HG03354 (cell line): ENCODE data around the gene LIF.
A peak's percentile ranks its signal among the peaks of the same experiment; 100 is the strongest.

Experiments used
- ATAC-seq: cut with Tn5 transposase; IDR thresholded peaks from one replicate; pipeline ENCODE4 v1.9.1; 2021; ENCODE audit warnings: mild to moderate bottlenecking; ENCODE audit not compliant: unreplicated experiment, poor library complexity, severe bottlenecking

LIF gene

DNA sequence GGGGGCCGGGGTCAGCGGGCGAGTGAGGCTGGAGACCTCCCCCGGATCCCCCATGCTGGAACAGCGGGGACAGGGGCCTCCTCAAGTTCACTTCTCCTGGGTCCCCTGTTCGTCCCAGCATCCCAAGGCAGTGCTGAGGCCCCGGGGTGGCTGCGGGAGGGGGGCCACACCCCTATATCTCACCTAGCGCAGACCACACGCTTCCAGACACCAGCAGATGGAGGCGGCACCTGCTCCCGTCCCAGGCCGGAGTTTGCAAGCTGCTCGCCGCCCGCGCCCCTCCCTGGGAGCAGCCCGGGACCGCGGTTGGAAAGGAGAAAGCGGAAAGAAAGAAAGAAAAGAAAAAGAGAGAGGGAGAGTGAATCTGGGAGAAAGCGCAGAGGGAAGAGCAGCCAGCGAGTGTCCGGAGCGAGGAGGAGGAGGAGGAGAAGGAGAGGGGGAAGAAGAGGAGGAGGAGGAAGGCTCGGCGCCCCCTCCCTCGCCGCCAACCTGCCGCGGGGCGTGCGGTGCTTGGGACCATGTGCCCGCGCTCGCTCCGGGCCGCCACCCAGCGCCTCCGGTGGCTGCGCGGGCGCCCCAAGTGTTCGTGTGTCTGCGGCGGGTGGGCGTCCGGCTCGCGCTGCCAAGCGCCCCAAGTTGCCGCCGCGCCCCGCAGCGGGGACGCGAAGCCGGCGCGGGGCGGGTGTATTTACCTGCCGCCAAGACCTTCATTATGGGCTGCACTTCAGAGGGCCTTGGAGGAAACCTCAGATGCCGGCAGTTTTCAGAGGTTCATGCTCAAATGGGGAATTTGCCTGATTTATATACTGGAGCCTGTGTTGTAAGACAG, at the start of gene LIF:
Gene LIF, minus strand, starts transcription at position 775 of the 829 bp plus-strand sequence. Its CDS starts 64 bp downstream, at position 711.
- ATAC-seq = no peak

DNA sequence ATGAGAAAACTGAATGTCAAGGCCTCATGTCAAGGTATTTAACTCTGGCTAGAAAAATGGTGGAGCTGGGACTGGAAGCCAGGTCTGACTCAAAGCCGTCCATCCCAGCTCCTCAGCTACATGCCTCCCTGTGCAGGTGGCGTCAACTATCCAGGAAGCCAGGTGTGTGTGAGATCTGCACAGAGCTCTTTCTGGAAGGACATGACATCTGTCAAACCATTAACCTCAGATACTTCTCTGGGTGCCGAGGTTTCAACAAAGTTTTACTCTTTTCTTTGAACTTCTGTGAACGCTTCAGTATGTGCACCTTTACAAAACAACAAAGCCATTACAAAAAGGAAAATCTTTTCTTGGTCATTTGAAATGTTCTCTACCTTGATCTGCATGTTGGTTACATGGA, 49.8 kb upstream of the LIF start:
- ATAC-seq = no peak

DNA sequence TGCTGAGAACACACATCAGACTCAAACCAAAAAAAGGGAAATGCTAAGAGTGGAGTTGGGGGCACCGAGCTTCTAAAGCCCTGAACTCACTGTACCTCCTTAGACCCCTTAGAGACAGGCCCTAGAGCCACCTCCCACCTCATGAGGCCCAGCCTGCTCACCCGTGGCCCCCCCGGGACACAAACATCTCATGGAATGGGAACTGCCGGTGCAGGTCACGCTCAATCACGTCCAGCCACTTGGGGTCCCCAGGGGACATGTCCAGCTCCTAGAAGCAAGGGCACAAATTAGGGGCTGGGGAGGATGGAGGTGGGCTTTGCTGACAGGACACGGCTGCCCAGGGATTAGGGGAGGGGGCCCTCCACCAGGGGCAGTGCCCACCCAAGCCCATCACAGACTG, 49.0 kb upstream of the LIF start:
- no peak for ATAC-seq

- ATAC-seq = no peak
Measured at GRCh38 chr22:30294830-30295229, 48.3 kb upstream of the LIF start.

GRCh38 chr22:30294066-30294465, 47.5 kb upstream of the LIF start:
- no peak for ATAC-seq

DNA sequence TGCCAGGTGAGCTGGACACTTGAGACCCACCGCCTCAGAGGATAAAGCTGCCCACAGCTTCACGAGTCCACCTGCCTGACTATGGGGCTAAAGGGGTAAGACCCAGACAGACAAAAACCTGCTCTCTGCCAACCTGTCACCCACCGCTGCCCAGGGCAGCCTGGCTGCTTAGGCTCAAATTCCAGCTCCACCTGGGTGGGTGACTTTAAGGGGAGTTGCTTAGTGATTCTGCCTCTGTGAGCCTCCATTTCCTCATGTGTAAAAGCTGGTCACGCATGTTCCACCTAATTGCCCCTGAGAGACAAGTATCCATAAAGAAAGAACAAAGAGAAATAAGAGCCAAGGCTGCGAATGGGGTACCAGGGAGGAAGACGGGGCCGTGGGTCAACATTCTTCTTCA, 46.5 kb upstream of the LIF start:
- ATAC-seq = no peak

GRCh38 chr22:30292069-30292970, 45.8 kb upstream of the LIF start:
- ATAC-seq = no peak

DNA sequence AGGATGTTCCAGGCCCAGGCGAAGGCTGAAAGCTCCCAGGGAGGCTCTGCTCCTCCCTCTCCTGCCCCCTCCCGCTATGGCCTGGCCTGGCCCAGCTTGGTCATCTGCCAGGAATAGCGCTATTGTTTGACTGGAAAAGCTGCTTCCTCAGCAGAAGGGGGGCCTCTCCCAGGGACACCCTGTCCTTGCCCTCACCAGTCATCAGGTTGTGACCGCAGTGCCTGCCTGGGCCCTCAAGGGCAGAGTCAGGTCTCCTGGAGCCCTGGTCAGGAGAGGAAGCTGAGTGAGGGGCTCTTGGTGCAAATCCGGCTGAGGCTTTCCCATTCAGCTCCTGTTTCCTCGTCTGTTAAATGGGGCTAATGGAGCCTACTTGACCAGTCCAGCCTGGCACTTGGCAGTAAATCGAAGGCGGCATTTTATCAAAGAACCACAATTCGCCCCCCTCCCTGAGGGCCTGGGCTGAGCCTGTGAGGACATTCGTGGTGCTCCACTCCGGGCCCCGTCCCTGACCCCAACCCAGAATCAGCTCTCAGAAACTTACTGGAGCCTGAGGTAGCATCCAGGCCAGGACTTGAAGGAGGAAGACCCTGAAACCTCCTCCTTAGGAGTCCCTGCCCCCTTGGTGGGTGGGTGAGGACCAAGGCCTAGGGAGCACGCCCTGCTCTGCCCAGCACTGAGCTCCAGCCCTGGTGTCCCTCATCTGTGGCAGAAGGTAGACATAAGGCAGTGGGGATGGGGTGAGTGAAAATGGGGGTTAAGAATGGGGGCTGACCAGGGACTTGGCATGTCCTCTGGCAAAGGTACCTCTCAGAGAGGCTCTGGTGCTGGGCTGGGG, 44.7 kb upstream of the LIF start:
- ATAC-seq = no peak

- ATAC-seq = no peak
Measured at GRCh38 chr22:30290342-30291057, 43.9 kb upstream of the LIF start.

DNA sequence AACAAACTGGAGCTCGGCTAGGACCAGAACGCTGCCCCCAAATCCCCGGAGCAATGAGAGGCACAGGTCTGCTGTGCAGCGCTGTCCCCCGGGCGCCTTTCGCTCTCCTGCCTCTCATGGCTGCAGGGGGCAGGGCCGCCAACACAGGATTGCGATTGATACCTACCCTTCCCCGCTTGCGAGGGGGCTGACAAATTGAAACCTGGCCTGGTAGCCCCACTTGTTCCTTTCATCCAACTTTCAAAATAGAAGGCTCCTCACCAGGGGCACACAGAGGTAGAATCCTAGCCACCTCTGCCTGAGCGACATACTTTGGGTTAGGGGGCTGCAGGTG, 43.4 kb upstream of the LIF start:
- peak; percentile 13 for ATAC-seq

GRCh38 chr22:30289141-30289979, 42.8 kb upstream of the LIF start, which contains the start of gene CASTOR1:
TSS of gene CASTOR1 (minus strand) at chr22:30289505. CDS start at chr22:30289497, 8 bp downstream.
- ATAC-seq = peak; percentile 71

DNA sequence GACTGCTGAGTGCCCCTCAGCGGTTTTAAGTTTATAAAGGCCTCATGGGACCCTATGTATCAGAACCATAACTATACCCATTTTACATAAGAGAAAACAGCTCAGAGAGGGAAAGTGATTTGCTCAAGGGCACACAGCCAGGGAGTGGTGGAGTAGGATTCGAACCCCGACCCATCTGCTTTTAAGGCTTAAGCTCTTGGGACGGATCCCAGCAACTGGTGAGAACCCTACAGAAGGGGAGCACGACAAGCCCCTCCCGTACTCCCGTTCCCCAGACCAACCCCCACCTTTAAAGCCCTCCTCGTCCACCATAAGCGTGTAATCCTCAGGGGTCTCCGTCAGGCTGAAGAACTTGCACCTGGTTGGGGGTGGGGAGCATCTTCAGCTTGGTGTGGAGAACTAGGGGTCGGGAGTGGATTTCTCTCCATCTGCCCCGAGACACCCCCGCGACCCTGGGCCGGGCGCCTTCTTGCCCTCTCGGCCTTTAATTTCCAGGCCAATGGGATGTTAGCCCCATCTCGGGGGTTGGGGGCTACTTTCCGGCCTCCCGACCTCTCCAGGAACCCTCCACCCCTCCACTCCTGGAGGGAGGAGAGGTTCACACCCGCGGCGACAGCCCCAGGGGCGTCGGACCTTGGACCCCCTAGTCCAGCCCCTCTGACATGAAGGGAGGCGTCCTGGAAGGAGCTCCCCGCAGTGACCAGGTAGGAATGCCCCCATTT, 42.0 kb upstream of the LIF start:
- ATAC-seq = no peak

- ATAC-seq = peak; percentile 33
Measured at GRCh38 chr22:30287648-30288418, 41.3 kb upstream of the LIF start.

GRCh38 chr22:30286813-30287647, 40.5 kb upstream of the LIF start:
- ATAC-seq = no peak

- no peak for ATAC-seq
Measured at GRCh38 chr22:30286331-30286730, 39.8 kb upstream of the LIF start.

DNA sequence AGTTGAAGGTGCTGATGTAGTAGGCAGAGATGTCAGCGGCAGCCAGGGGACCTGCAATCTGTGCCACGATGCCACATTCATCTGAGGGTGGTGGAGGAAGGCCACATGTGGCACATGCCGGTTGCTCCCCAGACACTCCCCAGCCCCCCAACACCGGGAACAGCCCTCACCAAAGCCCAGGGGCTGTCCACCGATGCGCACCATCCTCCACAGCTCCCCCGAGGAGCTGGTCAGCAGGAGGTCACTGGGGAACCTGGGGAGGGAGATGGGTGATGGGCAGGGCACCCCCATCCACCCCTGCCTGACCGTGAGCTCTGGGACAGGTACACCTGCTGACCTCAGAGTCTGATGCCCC, 39.3 kb upstream of the LIF start:
- no peak for ATAC-seq
